T1000 (cell line): ENCODE data around the gene CPSF7.
"Not testable (repeated sequence)": the region's sequence is repeated elsewhere in the genome, so short reads cannot be mapped to it uniquely, and the experiment has no call there.

Experiments
- DNase-seq: peaks from one replicate; lab custom pipeline; 2025; ENCODE audit warnings: mixed read lengths; lab: John Stamatoyannopoulos, UW

The CPSF7 gene, protein sequence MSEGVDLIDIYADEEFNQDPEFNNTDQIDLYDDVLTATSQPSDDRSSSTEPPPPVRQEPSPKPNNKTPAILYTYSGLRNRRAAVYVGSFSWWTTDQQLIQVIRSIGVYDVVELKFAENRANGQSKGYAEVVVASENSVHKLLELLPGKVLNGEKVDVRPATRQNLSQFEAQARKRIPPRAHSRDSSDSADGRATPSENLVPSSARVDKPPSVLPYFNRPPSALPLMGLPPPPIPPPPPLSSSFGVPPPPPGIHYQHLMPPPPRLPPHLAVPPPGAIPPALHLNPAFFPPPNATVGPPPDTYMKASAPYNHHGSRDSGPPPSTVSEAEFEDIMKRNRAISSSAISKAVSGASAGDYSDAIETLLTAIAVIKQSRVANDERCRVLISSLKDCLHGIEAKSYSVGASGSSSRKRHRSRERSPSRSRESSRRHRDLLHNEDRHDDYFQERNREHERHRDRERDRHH

DNA sequence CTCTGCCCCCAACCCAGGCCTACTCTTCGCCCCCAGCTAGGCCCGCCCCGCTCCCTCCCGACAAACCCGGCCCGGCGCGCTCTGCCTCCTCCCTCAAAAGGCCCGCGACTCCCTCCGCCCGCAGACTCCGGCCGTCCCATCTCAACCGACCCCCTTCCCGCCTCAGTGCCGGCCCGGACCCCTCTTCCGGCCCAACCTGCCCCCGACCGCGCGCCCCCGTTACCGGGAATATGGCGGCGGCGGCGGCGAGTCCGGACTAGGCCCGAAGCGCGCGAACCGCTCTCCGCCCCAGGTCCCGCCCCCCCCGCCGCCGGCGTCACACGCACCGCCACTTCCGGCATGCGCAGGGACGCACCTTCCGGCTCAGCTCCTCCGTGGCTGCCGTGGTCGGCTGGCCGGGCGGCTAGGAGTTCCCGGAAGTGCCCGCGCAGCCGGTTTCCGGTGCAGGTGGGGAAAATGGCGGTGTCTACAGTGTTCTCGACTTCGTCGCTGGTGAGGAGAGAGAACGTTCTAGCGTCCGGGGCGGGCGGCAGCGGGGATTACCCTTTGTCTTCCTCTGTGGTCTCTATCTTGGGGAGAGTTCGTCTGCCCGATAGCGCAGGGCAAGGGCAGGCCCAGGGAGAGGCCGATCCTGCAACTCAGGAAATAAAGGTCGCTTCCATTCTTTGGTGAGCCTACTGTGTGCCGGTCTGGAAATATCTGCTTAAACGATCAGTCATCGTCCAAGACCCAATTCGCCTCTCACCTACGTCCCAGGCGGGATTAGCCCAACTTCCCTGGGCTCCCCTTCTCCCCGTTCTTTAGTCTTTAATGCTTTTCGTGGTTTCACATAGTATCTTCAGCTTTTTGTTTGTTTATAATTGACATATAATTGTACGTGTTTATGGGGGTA is at the start of gene CPSF7, which contains the start of gene SDHAF2:
CPSF7 (minus strand) TSS at position 285 of the 892 bp plus-strand sequence. CDS start 740 bp downstream, outside the sequence.
SDHAF2 (plus strand) TSS at position 434 of the 892 bp plus-strand sequence; CDS start at position 457, 23 bp downstream.
- peak; percentile 90 for DNase-seq

DNA sequence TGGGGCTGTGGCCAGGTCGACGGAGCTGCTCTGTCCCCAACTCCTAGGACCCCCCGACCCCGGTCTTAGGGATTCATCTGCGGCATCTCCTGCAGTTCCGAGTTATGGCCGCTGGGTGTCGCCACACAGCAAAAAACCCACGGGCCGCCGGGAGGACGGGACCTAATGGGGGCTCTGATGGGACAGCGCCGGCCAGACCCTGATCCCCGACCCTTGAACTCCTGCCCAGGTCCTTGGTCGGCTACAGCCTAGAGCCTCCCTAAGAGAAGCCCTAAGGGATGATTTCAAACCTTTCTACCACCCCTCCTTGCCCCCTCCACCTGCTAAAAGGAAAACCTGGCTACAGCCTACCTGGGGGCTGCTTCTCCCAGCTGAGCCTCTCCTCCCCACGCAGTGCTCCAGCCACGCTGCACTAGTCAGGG is 48.0 kb upstream of the CPSF7 start:
- no peak for DNase-seq

DNA sequence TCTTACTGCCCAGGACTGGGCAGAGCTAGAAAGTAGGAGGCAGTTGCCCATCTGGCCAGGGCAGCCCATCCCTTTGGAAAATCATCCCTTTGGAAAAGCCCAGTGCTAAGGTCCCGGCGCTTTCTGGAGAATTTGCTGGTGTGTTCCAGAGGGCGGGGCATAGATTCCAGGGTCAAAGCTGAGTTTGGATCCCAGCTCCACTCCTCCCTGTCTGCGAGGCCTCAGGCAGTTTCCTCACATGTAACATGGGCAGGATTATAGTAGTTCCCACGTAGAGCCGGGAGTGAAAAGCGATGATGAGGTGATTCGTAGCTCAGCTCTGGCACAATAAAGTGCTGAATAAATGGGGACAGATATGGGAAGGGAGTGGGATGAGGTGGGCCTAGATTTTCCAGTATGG is 47.4 kb upstream of the CPSF7 start:
- DNase-seq: no peak

DNA sequence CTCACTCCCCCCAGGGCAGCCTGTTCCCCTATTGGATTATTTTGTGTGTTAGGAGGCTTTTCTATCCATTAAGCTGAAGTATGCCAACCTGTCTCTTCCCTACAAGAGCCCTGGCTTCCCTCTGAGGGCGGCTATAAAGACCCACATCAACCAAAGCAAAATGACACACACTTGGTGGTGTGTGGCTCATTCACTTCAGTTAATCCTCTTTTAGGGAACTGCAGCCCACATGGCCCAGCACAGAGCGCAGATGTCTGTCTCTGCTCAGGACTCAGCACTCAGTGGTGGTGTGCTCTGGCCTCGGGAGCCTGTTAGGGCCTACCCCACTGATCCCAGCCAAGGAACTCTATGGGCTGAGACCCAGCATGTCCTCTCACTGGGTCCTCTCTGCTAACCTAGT is 46.6 kb upstream of the CPSF7 start:
- DNase-seq: no peak

DNA sequence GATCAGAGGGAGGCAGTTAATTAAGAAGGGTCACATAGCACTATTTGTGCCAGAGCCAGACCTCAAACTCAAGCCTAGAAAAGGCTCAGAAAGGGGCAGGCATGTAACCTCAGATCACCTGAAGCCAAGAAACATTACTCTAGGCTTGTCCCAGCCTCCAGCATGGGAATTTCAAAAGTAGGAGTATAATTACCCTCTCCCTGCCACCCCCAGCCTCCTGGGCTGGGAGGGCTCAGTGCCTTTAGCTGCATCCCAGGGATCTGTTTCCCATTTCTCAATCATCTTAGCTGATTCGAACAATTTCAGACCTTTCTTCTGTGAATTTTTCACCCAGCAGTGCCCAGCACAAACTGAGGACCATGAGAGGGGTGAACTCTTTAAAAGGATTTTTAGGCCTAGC is 45.7 kb upstream of the CPSF7 start:
- DNase-seq: no peak

DNA sequence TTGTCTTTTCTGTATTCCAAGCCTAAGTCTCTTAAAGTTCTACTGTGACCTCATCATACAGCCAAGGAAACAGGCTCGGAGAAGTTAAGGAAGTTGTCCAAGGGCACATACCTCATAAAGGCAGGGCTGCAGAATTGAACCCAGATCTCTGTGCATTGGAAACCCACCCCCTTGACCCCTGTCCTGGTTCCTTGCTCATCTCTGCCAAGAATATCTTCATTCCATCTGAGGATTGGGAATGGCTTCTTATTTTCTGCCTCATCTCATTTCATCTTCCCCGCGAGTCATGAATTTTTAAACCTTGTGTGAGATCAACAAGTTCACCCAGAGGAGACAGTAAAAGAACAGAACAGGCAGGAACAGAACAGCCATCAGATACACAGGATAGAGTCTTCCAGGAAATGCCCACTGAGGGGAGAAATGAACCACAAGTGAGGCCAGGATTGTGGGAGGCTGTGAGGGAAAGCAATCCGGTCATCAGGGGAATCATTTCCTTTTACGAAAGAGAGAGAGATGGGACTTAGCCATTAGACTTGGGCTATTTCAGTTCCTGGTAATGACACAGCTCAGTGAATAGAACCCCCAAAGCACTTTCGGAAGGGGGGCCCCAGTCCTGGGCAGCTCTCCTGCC is 44.4 kb upstream of the CPSF7 start:
- DNase-seq: no peak

DNA sequence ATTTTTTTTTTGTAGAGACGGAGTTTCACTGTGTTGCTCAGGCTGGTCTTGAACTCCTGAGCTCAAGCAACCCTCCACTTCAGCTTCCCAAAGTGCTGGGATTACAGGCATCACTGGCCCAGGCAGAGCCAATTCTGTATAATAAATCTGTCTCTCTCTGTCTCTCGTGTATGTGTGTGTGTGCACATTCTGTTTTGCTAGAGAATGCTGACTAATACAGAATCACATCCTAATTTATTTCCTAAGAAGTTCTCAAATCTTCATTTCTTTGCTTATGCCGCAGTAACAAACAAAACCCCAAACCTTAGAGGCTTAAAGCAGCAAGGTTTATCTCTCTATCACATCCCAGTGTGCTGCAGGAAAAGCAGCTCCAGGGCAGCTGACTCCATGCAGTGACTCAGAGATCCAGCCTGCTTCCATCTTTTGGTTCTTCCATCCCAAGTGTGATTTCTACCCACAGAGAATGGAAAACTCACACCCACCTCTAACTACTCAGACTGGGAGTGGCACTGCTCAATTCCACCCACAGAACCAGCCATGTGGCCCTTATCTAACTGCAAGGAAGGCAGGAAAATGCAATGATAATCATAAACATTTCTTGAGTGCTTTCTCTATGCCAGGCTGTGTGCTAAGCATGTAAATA is 43.7 kb upstream of the CPSF7 start:
- no peak for DNase-seq

DNA sequence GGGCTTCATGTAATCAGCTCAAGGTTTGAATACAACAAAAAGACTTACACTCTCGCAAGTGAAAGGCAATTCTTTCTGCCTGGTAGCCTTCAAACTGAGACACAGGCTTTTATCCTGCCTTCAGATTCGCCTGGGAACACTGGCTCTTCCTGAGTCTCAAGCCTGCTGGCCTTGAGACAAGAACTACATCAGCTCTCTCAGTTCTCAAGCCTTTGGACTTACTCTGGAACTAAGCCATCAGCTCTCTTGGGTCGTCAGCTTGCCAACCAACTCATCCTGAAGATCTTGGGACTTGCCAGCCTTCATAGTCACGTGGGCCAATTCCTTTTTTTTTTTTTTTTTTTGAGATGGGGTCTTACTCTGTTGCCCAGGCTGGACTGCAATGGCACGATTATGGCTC is 43.1 kb upstream of the CPSF7 start:
- no peak for DNase-seq

DNA sequence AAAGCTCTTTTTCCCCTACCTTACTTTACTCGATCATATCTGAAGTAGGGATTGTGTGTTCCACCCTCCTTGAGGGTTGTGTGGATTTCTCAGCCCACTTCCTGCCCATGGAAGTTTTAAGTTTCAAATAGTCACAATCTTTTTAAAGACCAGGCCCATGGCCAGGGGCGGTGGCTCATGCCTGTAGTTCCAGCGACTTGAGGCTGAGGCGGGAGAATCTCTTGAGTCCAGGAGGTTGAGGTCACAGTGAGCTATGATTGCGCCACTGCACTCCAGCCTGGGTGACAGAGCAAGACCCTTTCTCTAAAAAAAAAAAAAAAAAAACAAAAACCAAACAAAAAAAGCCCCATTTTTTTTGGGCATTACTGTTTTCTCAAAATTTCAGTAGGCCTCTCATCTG is 42.5 kb upstream of the CPSF7 start:
- no peak for DNase-seq

DNA sequence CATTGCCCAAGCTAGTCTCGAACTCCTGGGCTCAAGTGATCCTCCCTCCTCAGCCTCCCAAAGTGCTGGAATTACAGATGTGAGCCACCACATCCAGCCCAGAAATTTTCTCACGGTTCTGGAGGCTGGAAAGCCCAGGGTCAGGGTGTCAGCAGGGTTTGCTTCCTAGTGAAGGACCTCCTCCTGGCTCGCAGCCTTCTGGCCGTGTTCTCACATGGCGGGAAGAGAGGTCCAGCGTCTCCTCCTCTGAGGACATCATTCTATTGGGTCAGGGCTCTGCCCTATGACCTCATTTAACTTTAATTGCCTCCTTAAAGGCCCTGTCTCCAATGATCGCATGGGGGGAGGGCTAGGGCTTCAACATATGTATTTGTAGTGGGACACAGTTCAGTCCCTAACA is 38.2 kb upstream of the CPSF7 start:
- DNase-seq: no peak

DNA sequence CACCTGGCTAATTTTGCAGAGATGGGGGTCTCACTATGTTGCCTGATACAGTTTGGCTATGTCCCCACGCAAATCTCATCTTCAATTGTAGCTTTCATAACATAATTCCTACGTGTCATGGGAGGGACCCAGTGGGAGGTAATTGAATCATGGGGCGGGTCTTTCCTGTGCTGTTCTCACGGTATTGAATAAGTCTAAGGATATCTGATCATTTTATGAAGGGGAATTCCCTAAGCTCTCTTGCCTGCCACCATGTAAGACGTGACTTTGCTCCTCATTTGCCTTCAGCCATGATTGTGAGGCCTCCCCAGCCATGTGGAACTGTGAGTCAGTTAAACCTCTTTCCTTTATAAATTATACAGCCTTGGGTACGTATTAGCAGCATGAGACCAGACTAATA is 37.8 kb upstream of the CPSF7 start:
- not testable (repeated sequence) for DNase-seq

DNA sequence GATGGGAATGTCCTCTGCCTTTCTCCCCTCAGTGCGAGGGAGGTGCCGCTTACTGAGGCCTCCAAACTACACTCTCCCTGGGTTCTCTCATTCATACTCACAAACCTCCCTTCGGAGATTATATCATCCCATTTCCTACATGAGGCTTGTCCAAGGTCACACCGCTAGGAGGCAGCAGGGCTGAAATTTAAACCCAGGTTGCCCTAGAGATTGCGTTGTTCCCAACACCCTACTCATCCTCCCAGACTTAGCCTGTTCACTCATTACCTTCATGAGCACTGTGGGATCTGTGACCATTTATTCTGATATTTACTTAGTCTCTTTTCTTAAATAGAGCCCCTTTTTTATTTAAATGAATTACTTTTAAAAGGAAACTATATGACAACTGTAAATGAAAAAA is 31.2 kb upstream of the CPSF7 start:
- DNase-seq: no peak

DNA sequence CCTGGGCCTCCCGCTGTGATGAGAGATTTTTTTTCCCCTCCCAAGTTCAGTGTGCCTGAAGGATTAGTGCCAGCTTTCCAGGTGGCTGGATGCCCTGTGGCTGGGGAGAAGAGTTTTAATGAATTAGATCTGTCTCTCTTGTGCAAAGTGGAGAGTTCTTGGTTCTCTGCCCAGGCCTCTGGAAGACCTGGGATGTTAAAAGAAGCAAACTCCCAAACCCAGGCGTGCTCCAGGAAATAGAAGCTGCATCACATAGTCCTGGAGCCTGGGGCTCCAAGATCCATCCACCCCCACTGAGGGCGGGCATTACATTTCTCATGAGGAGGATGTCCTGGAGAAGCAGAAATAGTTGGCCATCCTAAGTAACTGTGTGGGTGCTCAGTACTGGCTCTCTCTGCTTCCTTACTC is 30.7 kb upstream of the CPSF7 start:
- DNase-seq: no peak

DNA sequence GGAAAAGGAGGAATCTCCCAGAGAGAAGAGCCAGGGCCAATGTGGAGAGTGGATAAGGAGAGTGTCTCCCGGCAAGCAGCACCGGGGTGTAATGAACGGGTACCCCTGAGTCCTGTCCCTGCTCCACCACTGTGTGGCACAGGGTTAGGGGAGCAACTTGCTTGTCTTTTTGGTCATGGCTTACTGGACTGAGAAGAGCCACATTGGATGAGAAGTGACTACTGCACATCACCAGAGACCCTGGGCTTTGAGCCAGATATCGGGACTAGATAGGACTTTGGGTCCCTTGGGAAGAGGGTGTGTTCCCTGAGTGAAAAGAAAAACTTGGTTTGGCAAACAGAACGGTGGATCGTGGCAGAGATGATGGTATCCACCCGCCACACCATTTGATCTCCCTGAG is 24.7 kb upstream of the CPSF7 start:
- no peak for DNase-seq

DNA sequence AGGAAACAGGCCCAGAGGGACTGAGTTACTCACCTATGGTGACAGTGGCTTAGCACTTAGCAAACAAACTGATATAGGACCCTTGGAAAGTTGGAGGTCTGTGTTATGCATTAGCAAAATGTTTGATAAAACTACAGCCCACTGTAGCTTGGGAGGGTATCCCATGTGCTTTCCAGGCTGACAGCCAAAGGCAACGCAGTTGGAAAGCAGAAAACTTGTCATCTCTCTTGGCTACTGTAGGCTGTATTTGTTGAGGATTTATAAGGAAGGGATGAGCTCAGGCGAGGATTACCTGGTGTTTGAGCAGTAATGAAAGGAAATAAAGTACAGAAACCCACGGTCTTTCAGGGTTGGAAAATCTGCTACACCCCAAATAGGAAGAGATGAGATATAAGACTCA is 23.9 kb upstream of the CPSF7 start:
- no peak for DNase-seq

DNA sequence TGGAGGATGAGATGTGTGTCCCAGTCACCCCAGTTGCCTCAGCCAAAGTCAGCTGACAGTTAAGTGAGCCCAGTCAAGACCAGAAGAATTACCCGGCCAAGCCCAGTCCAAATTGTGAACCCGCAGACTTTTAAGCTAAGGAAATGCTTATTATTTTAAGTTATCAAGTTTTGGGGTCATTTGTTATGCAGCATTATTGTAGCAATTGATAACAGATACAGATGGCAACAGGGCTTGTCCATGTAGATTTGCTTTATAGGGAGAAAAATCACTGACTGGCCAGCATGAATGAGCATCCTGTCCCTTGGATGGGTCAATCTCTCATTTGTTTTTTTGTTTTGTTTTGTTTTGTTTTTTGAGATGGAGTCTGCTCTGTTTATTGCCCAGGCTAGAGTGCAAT is 23.1 kb upstream of the CPSF7 start:
- no peak for DNase-seq

DNA sequence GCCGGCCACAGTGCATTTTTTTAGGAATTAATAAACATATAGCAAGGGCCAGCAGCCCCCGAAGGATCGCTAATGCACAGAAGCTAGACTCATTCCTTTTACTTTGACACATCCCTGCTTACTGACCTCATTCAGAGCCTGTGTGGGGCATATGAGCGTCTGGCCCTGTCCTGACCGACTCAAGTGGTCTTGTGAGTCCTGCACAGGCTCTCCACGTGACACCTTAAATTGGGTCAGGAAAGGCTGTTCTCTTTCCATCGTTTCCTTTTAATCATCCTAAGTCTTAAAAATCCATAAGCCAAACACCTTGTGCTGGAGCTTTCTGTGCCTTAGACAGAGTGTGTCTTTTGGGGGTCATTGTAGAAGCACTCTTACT is 18.8 kb upstream of the CPSF7 start:
- DNase-seq: no peak

DNA sequence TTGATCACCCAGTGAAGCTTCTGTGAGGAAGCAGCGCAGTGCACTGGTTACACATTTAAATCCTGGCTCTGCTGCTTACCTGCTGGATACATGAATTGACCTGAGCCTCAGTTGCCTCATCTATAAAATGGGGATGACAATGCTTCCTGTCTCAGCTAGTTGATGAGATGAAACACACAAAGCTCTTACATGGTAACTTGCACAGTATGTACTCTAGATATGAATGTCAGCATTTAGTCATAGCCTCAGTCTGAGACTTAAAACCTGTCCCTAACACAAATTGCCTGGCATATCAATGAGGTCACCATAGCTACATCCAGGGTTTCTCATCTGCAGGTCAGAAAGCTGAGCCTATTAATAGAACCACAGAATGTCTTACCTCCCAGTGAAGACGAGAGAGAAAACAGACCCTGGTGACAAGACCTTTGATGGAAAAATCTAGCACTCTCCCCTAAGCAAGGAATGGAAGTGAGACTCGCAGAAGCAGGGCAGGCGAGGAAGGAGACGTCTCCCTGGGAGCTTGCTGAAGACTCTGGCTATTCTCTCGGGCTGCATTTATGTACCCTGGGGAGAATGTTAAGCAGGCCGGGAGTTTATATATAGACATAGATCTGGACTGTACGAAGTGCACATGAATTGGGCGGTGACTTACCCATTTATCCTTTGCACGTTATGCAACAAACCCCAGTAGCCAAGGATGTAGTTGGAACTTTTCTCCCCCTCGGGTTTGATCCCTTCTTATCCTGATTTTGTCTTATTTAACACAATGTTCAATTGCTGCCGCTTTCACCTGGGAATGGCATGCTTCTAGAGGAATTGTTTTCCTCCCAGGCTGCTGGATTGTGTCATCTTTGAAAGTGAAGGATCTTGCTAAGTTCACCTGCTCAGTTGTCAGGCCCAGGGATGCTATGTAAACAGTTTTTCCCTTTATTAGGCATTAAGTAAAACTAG is 18.1 kb upstream of the CPSF7 start:
- no peak for DNase-seq

DNA sequence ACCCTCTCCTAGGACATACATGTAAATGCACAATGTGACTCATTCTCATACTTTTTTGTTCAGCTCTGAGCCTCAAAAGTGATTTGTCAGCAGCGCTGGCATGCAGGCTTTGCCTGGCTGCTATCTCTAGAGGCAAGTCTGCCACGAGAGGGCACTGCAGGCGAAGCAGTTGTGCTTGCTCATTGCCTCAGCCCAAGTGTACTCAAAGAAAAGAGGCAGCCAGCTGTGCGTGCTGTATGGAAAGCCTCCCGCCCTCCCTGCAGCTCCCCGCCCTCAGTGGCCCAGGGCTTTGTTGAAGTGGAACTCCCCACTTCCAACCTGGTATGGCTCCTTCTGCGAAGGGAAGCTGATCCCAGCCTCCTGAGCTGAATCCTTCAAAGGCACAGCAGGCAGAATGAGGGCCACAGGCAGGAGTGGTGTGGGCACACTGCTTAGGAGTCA is 16.5 kb upstream of the CPSF7 start:
- DNase-seq: peak; percentile 80

DNA sequence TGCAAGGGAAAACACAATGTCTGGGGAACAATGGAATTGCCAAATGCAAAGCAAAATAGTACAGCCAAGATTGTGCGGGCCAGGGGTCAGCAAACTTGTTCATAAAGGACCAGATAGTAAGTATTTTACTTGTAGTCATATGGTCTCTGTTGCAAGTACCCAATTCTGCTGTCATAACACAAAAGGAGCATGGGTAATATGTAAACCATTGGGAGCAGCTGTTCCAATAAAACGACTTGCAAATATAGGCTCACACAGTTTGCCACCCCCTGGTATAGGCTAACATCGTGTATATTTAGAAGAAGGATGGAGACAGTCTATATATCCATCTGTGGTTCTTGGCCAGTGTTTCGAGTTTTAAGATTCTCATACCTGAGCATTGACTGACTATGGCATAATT is 15.7 kb upstream of the CPSF7 start:
- DNase-seq: no peak

DNA sequence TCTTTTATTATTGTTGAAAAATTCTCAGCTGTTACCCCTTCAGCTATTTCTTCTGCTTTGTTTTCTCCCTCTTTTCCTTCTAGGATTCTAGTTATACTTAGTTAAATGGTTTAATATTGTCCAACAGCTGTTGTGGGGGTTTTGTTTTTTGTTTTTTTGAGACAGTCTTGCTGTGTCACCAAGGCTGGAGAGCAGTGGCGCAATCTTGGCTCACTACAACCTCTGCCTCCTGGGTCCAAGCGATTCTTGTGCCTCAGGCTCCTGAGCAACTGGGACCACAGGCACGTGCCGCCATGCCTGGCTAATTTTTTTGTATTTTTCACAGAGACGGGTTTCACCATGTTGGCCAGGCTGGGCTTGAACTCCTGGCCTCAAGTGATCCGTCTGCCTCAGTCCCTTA is 12.8 kb upstream of the CPSF7 start:
- DNase-seq: no peak
